Upper lobe of right lung (tissue), 1 donor: ENCODE data around the gene TNP1. TPM values are rescaled to one million over a fixed set of nuclear protein-coding genes. Genes with fewer than 3 reads are reported as not detected.

Source experiments
- ATAC-seq: fragments of 200-7000 bp; cut with Tn5 transposase; one replicate; pipeline ENCODE4 v1.9.1; 2020; ENCODE audit warnings: mild to moderate bottlenecking, moderate library complexity
- DNase-seq: peaks from one replicate; pipeline ENCODE4 v3.0.0-alpha.2; 2020
- H3K27ac ChIP-seq: fragments of 200-600 bp; one replicate; pipeline ENCODE4 v1.8.0; 2022
- H3K27me3 ChIP-seq: fragments of 200-600 bp; one replicate; pipeline ENCODE4 v1.8.0; 2022; ENCODE audit warnings: mild to moderate bottlenecking
- H3K36me3 ChIP-seq: fragments of 200-600 bp; one replicate; pipeline ENCODE4 v1.8.0; 2022
- H3K4me1 ChIP-seq: fragments of 200-600 bp; one replicate; pipeline ENCODE4 v1.8.0; 2022
- H3K4me3 ChIP-seq: fragments of 200-600 bp; one replicate; pipeline ENCODE4 v1.8.0; 2022; ENCODE audit warnings: mild to moderate bottlenecking
- H3K9me3 ChIP-seq: fragments of 200-600 bp; one replicate; pipeline ENCODE4 v1.8.0; 2022
- intact Hi-C: fragments of 100-400 bp; cut with DNase I; formaldehyde crosslinking; loops from one replicate; pipeline ENCODE4 v1.11.0; 2022
- total RNA-seq: library from RNA; stranded (reverse); fragmentation: NEBNext Ultra II Directional; extraction: Animal tissue kit (Norgen Biotek cat#: 25700); gene quantifications from one replicate; pipeline ENCODE4 v1.2.1, GENCODE V29; 2021
- TF ChIP-seq, protein P1 (sequence below): fragments of 200-600 bp; IDR thresholded peaks from one replicate; pipeline ENCODE4 v1.8.0; 2022; ENCODE audit warnings: antibody characterized with exemption
- donor health status: DM: no; HTN: yes; CAD: no; lungs with severe emphysema.

Gene TNP1
- total RNA-seq, 1 donor from 2014 or later: not detected

DNA sequence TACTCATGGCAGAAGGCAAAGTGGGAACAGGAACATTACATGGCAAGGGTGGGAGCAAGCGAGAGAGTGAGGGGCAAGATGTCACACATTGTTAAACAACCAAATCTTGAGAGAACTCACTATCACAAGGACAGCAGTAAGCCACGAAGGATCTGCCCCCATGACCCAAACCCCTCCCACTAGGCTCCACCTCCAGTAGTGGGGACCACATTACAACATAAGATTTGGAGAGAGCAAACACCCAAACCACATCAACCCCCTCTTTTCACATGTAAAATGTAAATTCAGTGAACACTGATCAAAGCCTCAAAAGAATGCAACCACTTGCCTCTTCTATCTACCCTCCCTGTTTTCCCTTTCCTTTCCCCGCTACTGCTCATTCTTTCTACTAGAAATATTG is 43.6 kb upstream of the TNP1 start:
- H3K36me3 ChIP-seq: no peaks in the 10 kb centered on the region
- no peak overlapping the region for H3K27ac ChIP-seq
- no peaks in the 10 kb centered on the region for H3K27me3 ChIP-seq
- DNase-seq (no peak), ATAC-seq (no peak)
- no peak overlapping the region for H3K4me3 ChIP-seq
- TF ChIP-seq, protein P1, sequence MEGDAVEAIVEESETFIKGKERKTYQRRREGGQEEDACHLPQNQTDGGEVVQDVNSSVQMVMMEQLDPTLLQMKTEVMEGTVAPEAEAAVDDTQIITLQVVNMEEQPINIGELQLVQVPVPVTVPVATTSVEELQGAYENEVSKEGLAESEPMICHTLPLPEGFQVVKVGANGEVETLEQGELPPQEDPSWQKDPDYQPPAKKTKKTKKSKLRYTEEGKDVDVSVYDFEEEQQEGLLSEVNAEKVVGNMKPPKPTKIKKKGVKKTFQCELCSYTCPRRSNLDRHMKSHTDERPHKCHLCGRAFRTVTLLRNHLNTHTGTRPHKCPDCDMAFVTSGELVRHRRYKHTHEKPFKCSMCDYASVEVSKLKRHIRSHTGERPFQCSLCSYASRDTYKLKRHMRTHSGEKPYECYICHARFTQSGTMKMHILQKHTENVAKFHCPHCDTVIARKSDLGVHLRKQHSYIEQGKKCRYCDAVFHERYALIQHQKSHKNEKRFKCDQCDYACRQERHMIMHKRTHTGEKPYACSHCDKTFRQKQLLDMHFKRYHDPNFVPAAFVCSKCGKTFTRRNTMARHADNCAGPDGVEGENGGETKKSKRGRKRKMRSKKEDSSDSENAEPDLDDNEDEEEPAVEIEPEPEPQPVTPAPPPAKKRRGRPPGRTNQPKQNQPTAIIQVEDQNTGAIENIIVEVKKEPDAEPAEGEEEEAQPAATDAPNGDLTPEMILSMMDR: no peak
- no peaks in the 10 kb centered on the region for H3K4me1 ChIP-seq
- intact Hi-C loops: no loop called here
- no peaks in the 10 kb centered on the region for H3K9me3 ChIP-seq

DNA sequence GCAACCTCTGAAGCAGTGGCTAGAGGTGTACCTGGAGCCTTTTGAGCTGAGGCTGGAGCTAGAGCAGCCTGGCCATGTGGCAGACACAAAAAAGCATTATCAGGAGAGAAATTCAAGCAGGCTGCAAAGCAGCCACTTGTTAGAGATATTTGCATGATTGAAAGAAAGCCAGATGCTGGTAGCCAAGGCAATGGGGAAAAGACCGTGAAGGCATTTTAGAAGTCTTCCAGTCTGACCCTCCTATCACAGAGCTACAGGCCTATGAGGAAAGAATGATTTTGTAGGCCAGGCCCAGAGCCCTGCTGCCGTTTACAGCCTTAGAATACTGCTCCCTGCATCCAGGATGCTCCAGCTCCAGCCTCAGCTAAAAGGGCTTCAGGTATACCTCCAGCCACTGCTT is 41.4 kb upstream of the TNP1 start:
- no peak for ATAC-seq
- Histone ChIP-seq H3K4me3 (no peak overlapping the region), H3K4me1 (no peaks in the 10 kb centered on the region), H3K36me3 (no peaks in the 10 kb centered on the region), H3K27me3 (no peaks in the 10 kb centered on the region), H3K9me3 (no peaks in the 10 kb centered on the region), H3K27ac (no peak overlapping the region)
- DNase-seq: no peak
- intact Hi-C loops: no loop called here
- TF ChIP-seq, protein P1: no peak

DNA sequence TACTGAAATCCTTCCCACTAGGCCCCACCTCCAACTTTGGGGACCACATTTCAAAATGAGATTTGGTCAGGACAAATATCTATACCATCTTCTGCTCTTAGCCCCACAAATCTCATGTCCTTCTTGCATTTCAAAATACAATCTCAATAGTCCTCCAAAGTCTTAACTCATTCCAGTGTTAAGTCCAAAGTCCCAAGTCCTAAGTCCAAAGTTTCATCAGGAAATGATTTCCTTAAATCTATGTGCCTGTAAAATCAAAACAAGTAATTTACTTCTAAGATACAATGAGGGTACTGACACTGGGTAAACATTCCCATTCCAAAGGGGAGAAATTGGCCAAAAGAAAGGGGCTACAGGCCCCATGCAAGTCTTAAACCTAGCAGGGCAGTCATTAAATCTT is 40.5 kb upstream of the TNP1 start:
- H3K9me3 ChIP-seq: no peaks in the 10 kb centered on the region
- H3K36me3 ChIP-seq: no peaks in the 10 kb centered on the region
- no peak for DNase-seq
- no peak overlapping the region for H3K4me3 ChIP-seq
- ATAC-seq: no peak
- TF ChIP-seq, protein P1: no peak
- no peaks in the 10 kb centered on the region for H3K27me3 ChIP-seq
- no peak overlapping the region for H3K27ac ChIP-seq
- no peaks in the 10 kb centered on the region for H3K4me1 ChIP-seq
- intact Hi-C loops: no loop called here

DNA sequence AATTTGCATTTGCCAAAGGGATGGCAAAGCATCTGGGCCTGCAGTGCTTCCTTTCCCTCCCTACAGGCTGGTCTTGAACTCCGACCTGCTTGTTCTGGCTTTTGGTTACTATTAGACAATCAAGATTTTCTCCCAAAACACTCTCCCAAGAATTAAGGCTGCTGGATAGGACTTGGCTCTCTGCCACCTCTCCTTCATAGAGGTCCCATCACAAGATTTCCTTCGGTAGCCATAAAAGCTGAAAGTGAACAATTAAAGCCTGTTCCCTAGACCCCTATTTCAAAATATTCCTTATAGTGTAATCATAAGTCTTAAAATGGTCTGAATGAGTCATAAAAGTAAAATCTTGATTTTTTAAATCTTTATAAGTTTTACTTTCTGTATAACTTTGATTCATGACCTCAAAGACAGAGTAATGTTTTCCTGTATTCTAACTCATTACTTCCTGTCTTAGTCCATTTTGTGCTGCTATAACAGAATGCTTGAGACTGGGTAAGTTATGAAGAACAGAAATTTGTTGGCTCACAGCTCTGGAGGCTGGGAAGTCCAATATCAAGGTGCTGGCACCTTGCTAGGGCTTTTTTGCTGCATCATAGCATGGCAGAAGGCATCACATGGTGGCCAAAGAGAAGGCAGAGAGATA is 37.8 kb upstream of the TNP1 start:
- intact Hi-C loops: no loop called here
- Histone ChIP-seq H3K9me3 (no peaks in the 10 kb centered on the region), H3K4me1 (no peaks in the 10 kb centered on the region), H3K27me3 (no peaks in the 10 kb centered on the region), H3K36me3 (no peaks in the 10 kb centered on the region), H3K4me3 (no peak overlapping the region), H3K27ac (no peak overlapping the region)
- ATAC-seq (no peak), DNase-seq (no peak)
- TF ChIP-seq, protein P1: no peak

DNA sequence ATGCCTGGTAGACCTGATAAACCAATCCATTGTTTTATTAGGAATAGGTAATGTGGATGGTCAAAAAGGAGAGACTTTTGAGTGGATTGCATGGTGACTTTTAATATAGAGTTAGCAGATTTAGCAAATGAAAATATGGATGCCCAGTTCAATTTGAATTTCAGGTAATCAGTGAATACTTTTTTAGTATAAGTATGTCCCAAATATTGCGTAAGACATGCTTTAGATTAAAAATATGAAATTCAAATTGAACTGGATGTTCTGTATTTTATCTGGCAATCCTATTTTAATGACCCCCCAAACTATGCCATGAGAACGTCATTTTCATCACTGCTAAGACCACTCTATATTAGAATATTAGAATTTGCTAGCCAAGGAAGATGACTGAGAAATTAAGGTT is 30.3 kb upstream of the TNP1 start:
- Histone ChIP-seq H3K27ac (no peak overlapping the region), H3K9me3 (no peaks in the 10 kb centered on the region), H3K27me3 (no peaks in the 10 kb centered on the region), H3K4me3 (no peak overlapping the region), H3K36me3 (no peaks in the 10 kb centered on the region), H3K4me1 (no peaks in the 10 kb centered on the region)
- ATAC-seq (no peak), DNase-seq (no peak)
- TF ChIP-seq, protein P1: no peak
- intact Hi-C loops: no loop called here
